ENCODE measurements around the gene COL27A1. TPM values are rescaled to one million over a fixed set of nuclear protein-coding genes. Genes with fewer than 3 reads are reported as not detected.

The COL27A1 gene
- polyA plus RNA-seq, 2 of the 4 experiments (the other 2 are of a cell fraction): 6.9 to 20.6 TPM

DNA sequence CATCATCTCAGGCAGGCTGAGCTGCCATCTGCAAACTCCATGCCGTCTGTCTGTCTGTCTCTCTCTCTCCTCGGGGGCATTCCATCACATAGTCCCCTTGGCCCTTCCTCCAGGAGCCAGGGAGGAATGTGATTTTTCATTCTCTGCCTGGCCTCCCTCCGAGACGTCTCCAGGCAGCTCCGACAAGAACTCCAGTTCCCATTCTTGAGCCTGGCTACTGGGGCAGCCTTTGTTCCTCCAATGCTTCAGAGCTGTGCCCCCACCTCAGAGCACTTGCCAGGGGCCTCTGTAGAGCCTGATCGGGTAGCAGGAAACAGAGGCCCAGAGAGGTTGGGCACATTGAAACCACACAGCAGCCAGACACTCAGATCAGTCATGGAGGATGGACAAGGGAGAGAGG lies 74.0 kb downstream of the COL27A1 start:
- Histone ChIP-seq H3K4me1 (peaks cover 9% of the 10 kb centered on the region), H3K9me3 (no peaks in the 10 kb centered on the region), H3K4me3 (no peak overlapping the region), H3K4me2 (no peak overlapping the region), H3K27ac (no peak overlapping the region)
- CTCF ChIA-PET: interaction anchor here (1.0 to 2.0 kb wide), 4 partner anchors 10 to 74 kb away, joined by 3 to 5 read pairs (median 4); partner anchors contain the start of gene COL27A1
- POLR2A ChIA-PET: no interaction called here
- DNase-seq (ENCODE audit: low read depth in 1 of 2, low spot score in 1 of 2): no peak
- TF ChIP-seq ZC3H11A (IDR thresholded peaks at IDR 0.05): no peak
- TF ChIP-seq, protein P1, sequence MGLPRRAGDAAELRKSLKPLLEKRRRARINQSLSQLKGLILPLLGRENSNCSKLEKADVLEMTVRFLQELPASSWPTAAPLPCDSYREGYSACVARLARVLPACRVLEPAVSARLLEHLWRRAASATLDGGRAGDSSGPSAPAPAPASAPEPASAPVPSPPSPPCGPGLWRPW (IDR thresholded peaks at IDR 0.05): no peak
- TF ChIP-seq MAZ (IDR thresholded peaks at IDR 0.05; ENCODE audit: borderline replicate concordance, low read depth, low read length): no peak
- TF ChIP-seq USF2 (IDR thresholded peaks at IDR 0.05): no peak
- no peak for TF ChIP-seq RARB (CRISPR knock-in tag; IDR thresholded peaks at IDR 0.05)
- TF ChIP-seq HOXB5 (CRISPR knock-in tag; IDR thresholded peaks at IDR 0.05): no peak
- no peak for TF ChIP-seq MYC (IDR thresholded peaks at IDR 0.05; ENCODE audit: borderline replicate concordance, low read length)
- TF ChIP-seq, protein P2, sequence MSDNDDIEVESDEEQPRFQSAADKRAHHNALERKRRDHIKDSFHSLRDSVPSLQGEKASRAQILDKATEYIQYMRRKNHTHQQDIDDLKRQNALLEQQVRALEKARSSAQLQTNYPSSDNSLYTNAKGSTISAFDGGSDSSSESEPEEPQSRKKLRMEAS (IDR thresholded peaks at IDR 0.05): no peak
- no peak for TF ChIP-seq RAD21 (conservative IDR thresholded peaks at IDR 0.05 in 1 of 2, IDR thresholded peaks at IDR 0.05 in 1 of 2)
- TF ChIP-seq ESRRA (IDR thresholded peaks at IDR 0.05; ENCODE audit: borderline replicate concordance, low read length): no peak
- TF ChIP-seq EP300 (IDR thresholded peaks at IDR 0.05): no peak
- TF ChIP-seq HDAC2 (IDR thresholded peaks at IDR 0.05): no peak
- TF ChIP-seq GATA3 (IDR thresholded peaks at IDR 0.05; ENCODE audit: borderline replicate concordance): no peak
- TF ChIP-seq PHF8 (IDR thresholded peaks at IDR 0.05; ENCODE audit: borderline replicate concordance, low read depth): no peak
- TF ChIP-seq NFE2L2 (conservative IDR thresholded peaks at IDR 0.05; ENCODE audit: low read length): no peak
- TF ChIP-seq BHLHE40 (IDR thresholded peaks at IDR 0.05; ENCODE audit: low read depth, low read length): no peak
- no peak for TF ChIP-seq ELK1 (IDR thresholded peaks at IDR 0.05; ENCODE audit: low read depth, low read length)
- no peak for TF ChIP-seq SREBF2 (IDR thresholded peaks at IDR 0.05)
- no peak for FAIRE-seq
- 89% methylated on average over 6 of the region's 6 CpGs for WGBS (ENCODE audit: missing lambda C conversion rate)
- no peak for ATAC-seq

DNA sequence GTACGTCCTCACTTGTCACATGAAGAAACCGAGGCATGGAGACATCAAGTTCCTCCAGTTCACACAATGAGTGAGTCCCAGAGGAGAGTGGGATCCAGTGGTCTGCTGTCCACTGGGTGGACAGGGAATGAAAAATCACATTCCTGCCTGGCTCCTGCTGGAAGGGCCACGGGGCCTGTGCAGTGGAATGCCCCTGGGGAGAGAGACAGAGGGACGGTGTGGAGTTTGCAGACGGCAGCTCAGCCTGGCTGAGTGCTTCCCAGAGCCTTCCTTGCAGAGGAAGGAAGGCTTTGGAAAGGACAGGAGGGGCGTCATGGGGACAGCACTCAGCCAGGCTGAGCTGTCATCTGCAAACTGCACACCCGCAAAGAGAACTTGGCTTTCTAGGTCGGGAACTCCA lies 74.7 kb downstream of the COL27A1 start:
- CTCF ChIA-PET: interaction anchor here (1.5 kb wide), 1 partner anchor 60 kb away, joined by 5 read pairs; no protein-coding TSS in a partner anchor
- FAIRE-seq: no peak

More for the DNA sequence above, 74.7 kb downstream of the COL27A1 start:
- no peak overlapping the region for H3K27ac ChIP-seq
- WGBS (ENCODE audit: missing lambda C conversion rate): 82% methylated on average over 8 of the region's 8 CpGs
- no peak for TF ChIP-seq BCL3 (IDR thresholded peaks at IDR 0.05)
- TF ChIP-seq HMGXB4 (CRISPR knock-in tag; IDR thresholded peaks at IDR 0.05; ENCODE audit: borderline replicate concordance): no peak
- TF ChIP-seq MYC (IDR thresholded peaks at IDR 0.05; ENCODE audit: borderline replicate concordance, low read length): no peak
- no peak for TF ChIP-seq EP300 (IDR thresholded peaks at IDR 0.05)
- TF ChIP-seq ESRRA (IDR thresholded peaks at IDR 0.05; ENCODE audit: borderline replicate concordance, low read length): no peak
- no peak for TF ChIP-seq PHF8 (IDR thresholded peaks at IDR 0.05; ENCODE audit: borderline replicate concordance, low read depth)
- no peak for TF ChIP-seq RFX5 (IDR thresholded peaks at IDR 0.05)
- TF ChIP-seq CTCF (IDR thresholded peaks at IDR 0.05): no peak
- no peak for TF ChIP-seq TP53 (CRISPR knock-in tag; IDR thresholded peaks at IDR 0.05)
- H3K4me1 ChIP-seq: peaks cover 1% of the 10 kb centered on the region; the same call in 1 of the 3 replicates
- DNase-seq (ENCODE audit: low read depth in 1 of 2, low spot score in 1 of 2) (no peak), ATAC-seq (no peak)
- H3K4me2 ChIP-seq: no peak overlapping the region
- no peaks in the 10 kb centered on the region for H3K9me3 ChIP-seq
- POLR2A ChIA-PET: no interaction called here
- no peak overlapping the region for H3K4me3 ChIP-seq

Measured in A549 (cell line).